MM.1S (cell line): ENCODE measurements around the gene LITAFD.

Experiments
- EZH2 ChIP-seq: fragments of 300-600 bp; sonication (generic); optimal IDR thresholded peaks from 2 replicates; pipeline ENCODE3; 2017; ENCODE audit warnings: low read depth, mild to moderate bottlenecking, antibody characterized with exemption, low read length, mixed read lengths
- EZH2phosphoT487 ChIP-seq: fragments of 300-600 bp; sonication (generic); IDR thresholded peaks from 2 replicates; pipeline ENCODE4 v1.6.1; 2018; ENCODE audit warnings: antibody characterized with exemption, low read length
- TF ChIP-seq, protein P1 (sequence below): fragments of 300-600 bp; sonication (generic); IDR thresholded peaks from 2 replicates; pipeline ENCODE4 v1.5.1; 2016; ENCODE audit warnings: antibody characterized with exemption, low read length, mixed read lengths

DNA sequence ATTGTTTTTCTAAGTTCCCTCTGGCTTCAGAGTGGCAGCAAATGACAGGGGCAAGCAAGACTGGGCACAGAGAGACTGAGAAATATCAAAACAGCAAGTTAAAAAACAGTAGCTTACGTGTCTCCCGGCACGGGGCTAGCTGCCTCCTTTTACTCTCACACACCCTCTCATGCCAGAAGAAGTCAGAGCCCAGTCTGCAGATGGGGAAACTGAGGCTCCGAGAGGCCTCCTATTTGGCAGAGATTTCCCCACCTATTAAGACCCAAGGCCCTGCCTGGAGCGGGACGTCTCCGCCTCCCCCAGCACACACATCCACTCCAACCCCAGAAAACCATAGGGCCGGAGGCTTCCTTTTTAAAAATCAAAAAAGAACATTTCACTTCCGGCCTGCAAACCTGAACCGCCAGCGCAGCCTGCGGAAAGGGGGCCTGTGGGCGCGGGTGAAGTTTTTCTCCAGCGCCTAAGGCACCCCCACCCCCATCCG is 14.2 kb upstream of the LITAFD start:
- TF ChIP-seq, protein P1, sequence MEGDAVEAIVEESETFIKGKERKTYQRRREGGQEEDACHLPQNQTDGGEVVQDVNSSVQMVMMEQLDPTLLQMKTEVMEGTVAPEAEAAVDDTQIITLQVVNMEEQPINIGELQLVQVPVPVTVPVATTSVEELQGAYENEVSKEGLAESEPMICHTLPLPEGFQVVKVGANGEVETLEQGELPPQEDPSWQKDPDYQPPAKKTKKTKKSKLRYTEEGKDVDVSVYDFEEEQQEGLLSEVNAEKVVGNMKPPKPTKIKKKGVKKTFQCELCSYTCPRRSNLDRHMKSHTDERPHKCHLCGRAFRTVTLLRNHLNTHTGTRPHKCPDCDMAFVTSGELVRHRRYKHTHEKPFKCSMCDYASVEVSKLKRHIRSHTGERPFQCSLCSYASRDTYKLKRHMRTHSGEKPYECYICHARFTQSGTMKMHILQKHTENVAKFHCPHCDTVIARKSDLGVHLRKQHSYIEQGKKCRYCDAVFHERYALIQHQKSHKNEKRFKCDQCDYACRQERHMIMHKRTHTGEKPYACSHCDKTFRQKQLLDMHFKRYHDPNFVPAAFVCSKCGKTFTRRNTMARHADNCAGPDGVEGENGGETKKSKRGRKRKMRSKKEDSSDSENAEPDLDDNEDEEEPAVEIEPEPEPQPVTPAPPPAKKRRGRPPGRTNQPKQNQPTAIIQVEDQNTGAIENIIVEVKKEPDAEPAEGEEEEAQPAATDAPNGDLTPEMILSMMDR = no peak
- TF ChIP-seq EZH2 = no peak
- TF ChIP-seq EZH2phosphoT487 = no peak
